Fibroblast of mammary gland (primary cell): ENCODE measurements around the gene LSM4.
"Not testable (repeated sequence)": the region's sequence is repeated elsewhere in the genome, so short reads cannot be mapped to it uniquely, and the experiment has no call there.

Experiments used
- DNase-seq: peaks from one replicate; pipeline ENCODE4 v3.0.0-alpha.2; 2010; ENCODE audit warnings: low read depth
- H3K4me3 ChIP-seq: 2 replicates; pipeline ENCODE4 v1.5.1; 2011; ENCODE audit warnings: low read depth, mild to moderate bottlenecking, low read length, moderate library complexity; ENCODE audit not compliant: control insufficient read depth
- CTCF ChIP-seq: conservative IDR thresholded peaks from 2 replicates; pipeline ENCODE4 v1.5.1; 2011; ENCODE audit warnings: low read depth, low read length, inconsistent platforms; ENCODE audit not compliant: control insufficient read depth, insufficient read depth

Gene LSM4

DNA sequence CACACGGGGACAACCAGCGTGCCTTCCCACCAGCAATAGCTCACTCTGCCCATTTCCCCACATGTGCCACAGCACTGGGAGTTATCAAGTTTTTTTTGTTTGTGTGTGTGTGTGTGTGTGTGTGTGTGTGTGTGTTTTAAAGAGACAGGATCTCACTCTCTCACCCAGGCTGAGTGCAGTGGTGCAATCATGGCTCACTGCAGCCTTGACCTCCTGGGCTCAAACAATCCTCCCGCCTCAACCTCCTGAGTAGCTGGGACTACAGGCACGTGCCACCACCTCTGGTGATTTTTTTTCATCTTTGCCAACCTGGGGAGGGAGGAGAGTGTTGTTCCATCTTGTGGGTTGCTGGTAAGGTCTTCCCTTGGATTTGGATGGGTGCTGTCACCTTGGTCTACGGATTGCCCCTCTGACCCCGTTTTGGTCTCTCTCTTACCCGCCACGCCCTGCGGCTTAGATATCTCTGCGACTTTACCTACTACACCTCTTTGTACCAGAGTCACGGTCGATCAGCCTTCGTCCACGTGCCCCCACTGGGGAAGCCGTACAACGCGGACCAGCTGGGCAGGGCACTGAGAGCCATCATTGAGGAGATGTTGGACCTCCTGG lies 40.2 kb upstream of the LSM4 start:
- DNase-seq: no peak
- TF ChIP-seq CTCF: no peak

DNA sequence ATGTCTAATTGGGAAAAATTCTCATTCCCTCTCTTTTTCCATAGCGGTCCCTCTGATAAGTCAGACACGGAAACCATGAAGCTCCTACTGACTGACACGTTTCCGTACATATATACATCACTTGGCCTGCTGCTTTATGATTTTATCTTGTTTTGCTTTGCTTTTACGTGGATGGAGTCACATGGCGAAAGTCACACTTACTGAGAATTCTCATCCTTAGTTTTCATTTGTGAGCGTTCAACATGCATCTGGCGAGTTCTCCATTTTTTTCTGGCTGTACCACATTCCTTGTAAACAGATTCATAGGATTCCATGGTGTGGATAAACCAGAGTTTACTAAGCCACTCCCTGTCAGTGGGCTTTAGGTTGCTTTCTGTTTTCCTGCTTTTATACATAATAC lies 38.8 kb upstream of the LSM4 start:
- TF ChIP-seq CTCF: no peak
- DNase-seq: no peak
- no peak overlapping the region for H3K4me3 ChIP-seq

More for the DNA sequence above, 40.2 kb upstream of the LSM4 start:
- no peak overlapping the region for H3K4me3 ChIP-seq

GRCh38 chr19:18357041-18357440 lies 34.2 kb upstream of the LSM4 start:
- no peak for DNase-seq
- TF ChIP-seq CTCF: no peak
- no peak overlapping the region for H3K4me3 ChIP-seq

DNA sequence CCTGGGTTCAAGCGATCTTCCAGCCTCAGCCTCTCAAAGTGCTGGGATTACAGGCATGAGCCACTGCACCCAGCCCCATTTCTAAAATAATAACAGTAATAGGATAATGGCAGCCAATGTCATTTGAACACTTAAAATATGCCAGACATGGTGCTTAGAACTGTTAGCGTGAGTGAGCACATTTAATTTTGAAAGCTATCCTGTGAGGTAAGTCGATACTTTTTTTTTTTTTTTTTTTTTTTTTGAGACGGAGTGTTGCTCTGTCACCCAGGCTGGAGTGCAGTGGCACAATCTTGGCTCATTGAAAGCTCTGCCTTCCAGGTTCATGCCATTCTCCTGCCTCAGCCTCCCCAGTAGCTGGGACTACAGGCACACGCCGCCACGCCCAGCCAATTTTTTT lies 31.9 kb upstream of the LSM4 start:
- not testable (repeated sequence) for DNase-seq, H3K4me3 ChIP-seq

DNA sequence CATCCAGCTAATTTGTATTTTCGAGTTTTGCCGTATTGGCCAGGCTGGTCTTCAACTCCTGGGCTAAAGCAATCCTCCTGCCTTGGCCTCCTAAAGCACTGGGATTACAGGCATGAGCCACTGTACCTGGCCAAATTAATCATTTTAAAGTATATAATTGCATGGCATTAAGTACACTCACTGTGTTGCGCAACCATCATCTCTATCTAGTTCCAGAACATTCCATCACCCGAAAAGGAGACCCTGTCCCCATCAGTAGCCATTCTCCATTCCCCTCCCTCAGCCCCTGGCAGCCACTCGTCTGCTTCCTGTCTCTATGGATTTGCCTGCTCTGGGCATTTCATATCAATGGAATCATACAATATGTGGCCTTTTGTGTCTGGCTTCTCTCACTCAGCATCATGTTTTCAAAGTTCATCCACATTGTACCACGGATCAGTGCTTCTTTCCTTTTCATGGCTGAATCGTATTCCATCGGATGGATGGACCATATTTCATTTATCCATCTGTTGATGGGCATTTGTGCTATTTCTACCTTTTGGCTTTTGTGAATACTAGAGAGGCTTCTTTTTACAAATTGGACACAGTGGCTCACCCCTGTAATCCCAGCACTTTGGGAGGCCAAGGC lies 30.6 kb upstream of the LSM4 start:
- DNase-seq: no peak
- H3K4me3 ChIP-seq: no peak overlapping the region
- TF ChIP-seq CTCF: no peak

DNA sequence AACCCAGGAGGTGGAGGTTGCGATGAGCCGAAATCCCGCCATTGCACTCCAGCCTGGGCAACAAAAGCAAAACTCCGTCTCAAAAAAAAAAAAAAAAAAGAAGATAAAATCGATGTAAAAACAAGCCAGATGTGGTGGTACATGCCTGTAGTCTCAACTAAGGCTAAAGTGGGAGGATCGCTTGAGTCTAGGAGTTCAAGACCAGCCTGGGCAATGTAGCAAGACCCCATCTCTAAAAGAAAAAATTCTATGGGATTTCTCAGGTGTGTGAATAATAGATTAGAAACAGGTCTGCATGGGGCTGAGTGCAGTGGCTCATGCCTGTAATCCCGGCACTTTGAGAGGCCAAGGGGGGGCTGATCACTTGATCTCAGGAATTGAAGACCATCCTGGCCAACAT lies 28.7 kb upstream of the LSM4 start:
- no peak for DNase-seq
- no peak overlapping the region for H3K4me3 ChIP-seq
- TF ChIP-seq CTCF: no peak

GRCh38 chr19:18350490-18350889 lies 27.6 kb upstream of the LSM4 start:
- DNase-seq: no peak
- H3K4me3 ChIP-seq: no peak overlapping the region
- no peak for TF ChIP-seq CTCF
